Gastroesophageal sphincter (tissue), 3 donors: ENCODE measurements around the gene CDH11.

Source experiments
- CTCF ChIP-seq, 4 experiments: fragments of 200-600 bp in 2 of 4; fragments of 450-650 bp in 2 of 4; sonication (generic) in 1 of 4; IDR thresholded peaks; one replicate each; pipeline ENCODE4 v1.5.1; 2017 to 2019; ENCODE audit warnings: antibody characterized with exemption in 4 of 4, mild to moderate bottlenecking in 2 of 4, moderate library complexity in 2 of 4
- POLR2A ChIP-seq, 2 donors: fragments of 450-650 bp; IDR thresholded peaks; one replicate each; pipeline ENCODE4 v1.6.1; 2017; ENCODE audit warnings: antibody characterized with exemption in 2 of 2, mild to moderate bottlenecking in 2 of 2, moderate library complexity in 1 of 2

- no peak for TF ChIP-seq POLR2A (IDR thresholded peaks at IDR 0.05)
- TF ChIP-seq CTCF (IDR thresholded peaks at IDR 0.05): no peak
Measured at GRCh38 chr16:65021852-65022595, 99.8 kb downstream of the CDH11 start.
